Subcutaneous abdominal adipose tissue (tissue), 5 donors: ENCODE data around the gene EPG5.
"Not testable (repeated sequence)": the region's sequence is repeated elsewhere in the genome, so short reads cannot be mapped to it uniquely, and the experiment has no call there.

Source experiments
- H3K27ac ChIP-seq: one replicate; pipeline ENCODE4 v1.7.0; 2013; ENCODE audit warnings: low read depth, mild to moderate bottlenecking, inconsistent platforms, low read length, moderate library complexity
- H3K27me3 ChIP-seq, 5 donors: one replicate each; pipeline ENCODE4 v1.7.0; 2013; ENCODE audit warnings: low read length in 5 of 5, inconsistent platforms in 1 of 5; ENCODE audit not compliant: control insufficient read depth in 5 of 5, insufficient read depth in 4 of 5
- H3K36me3 ChIP-seq, 5 donors: one replicate each; pipeline ENCODE4 v1.7.0; 2013; ENCODE audit warnings: low read length in 5 of 5; ENCODE audit not compliant: control insufficient read depth in 5 of 5, insufficient read depth in 5 of 5
- H3K4me1 ChIP-seq, 5 donors: one replicate each; pipeline ENCODE4 v1.7.0; 2013; ENCODE audit warnings: low read length in 5 of 5, mild to moderate bottlenecking in 3 of 5, moderate library complexity in 1 of 5; ENCODE audit not compliant: control insufficient read depth in 5 of 5, insufficient read depth in 5 of 5
- H3K4me3 ChIP-seq, 5 donors: one replicate each; pipeline ENCODE4 v1.7.0; 2013; ENCODE audit warnings: low read length in 5 of 5, low read depth in 1 of 5
- H3K9ac ChIP-seq, 5 donors: one replicate each; pipeline ENCODE4 v1.7.0; 2013; ENCODE audit warnings: low read length in 5 of 5, mild to moderate bottlenecking in 4 of 5, moderate library complexity in 3 of 5
- H3K9me3 ChIP-seq, 5 donors: one replicate each; pipeline ENCODE4 v1.7.0; 2013; ENCODE audit warnings: low read length in 5 of 5; ENCODE audit not compliant: control insufficient read depth in 5 of 5
- donor health status: healthy.
- donor health status: healthy.
- donor health status: healthy.
- donor health status: healthy.
- donor health status: healthy.

The EPG5 gene

DNA sequence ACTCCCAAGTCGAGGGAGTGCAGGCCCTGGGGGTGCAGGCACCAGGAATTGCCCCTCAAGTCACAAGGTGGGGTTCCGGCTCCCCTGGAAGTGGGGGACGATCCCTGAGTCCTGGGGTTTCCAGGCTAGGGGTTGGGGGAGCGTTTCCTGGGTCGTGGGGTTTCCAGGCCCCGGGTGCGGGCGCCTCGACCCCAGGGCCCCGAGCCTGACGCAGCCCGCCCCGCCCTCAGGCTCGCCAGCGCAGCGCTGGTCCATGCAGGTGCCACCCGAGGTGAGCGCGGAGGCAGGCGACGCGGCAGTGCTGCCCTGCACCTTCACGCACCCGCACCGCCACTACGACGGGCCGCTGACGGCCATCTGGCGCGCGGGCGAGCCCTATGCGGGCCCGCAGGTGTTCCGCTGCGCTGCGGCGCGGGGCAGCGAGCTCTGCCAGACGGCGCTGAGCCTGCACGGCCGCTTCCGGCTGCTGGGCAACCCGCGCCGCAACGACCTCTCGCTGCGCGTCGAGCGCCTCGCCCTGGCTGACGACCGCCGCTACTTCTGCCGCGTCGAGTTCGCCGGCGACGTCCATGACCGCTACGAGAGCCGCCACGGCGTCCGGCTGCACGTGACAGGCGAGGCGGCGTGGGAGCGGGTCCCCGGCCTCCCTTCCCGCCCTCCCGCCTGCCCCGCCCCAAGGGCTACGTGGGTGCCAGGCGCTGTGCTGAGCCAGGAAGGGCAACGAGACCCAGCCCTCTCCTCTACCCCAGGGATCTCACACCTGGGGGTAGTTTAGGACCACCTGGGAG lies 129.7 kb downstream of the EPG5 start:
- Histone ChIP-seq H3K4me1 (peaks cover 0 to 29% (median 20%) of the 10 kb centered on the region in 5 donors), H3K9me3 (no peaks in the 10 kb centered on the region), H3K27ac (no peak overlapping the region), H3K27me3 (peaks cover 11 to 63% (median 48%) of the 10 kb centered on the region in 5 donors), H3K36me3 (no peaks in the 10 kb centered on the region), H3K4me3 (peak overlapping the region; percentile 22 to 63 (median 48)), H3K9ac (no peak overlapping the region)

DNA sequence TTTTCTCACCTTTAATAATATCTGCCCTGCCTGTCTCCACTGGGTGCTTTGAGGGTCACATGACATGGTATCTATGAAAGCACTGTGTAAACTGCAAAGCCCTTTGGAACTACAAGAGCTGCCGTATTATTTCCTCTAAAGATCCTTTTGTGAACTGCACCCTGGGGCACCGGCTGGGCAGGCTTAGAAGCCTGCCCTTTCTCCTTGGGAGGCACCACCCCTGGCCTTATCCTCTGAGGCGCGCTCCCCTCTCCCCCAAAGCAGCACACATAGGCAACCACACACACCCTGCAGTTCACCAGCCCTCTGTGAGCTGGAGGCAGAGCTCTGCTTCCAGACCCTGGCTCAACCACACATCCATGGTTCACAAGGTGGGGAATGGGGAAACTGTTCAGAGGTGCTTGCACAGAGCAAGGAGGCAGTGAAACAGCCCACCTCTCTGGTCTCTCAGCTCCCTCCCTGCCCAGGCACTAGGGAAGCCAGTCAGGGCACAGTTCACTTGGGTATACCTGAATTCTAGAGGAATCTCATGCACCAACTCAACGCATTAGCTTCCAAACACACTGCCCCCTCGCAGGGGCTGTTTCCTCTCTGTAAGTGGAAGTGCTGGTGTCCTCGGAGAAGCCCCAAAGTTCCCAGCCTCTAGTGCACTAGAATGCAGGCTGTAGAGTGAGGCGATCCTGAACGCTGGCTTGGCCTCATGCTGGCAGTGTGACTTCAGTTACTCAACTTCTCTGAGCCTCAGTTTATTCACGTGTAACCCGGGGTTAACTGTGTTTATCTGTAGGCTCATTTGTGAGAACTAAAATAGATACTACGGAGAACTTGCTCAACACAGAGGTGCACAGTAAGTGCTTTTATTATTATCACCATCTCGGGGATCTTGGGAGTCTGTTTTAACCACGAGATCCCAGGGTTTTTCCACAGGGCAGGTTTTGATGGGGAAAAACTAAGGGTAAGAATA lies 130.6 kb downstream of the EPG5 start:
- Histone ChIP-seq H3K9me3 (no peaks in the 10 kb centered on the region), H3K4me1 (peaks cover 0 to 29% (median 20%) of the 10 kb centered on the region in 5 donors), H3K27ac (no peak overlapping the region), H3K9ac (no peak overlapping the region), H3K4me3 (no peak overlapping the region), H3K27me3 (peaks cover 11 to 63% (median 51%) of the 10 kb centered on the region in 5 donors), H3K36me3 (no peaks in the 10 kb centered on the region)

DNA sequence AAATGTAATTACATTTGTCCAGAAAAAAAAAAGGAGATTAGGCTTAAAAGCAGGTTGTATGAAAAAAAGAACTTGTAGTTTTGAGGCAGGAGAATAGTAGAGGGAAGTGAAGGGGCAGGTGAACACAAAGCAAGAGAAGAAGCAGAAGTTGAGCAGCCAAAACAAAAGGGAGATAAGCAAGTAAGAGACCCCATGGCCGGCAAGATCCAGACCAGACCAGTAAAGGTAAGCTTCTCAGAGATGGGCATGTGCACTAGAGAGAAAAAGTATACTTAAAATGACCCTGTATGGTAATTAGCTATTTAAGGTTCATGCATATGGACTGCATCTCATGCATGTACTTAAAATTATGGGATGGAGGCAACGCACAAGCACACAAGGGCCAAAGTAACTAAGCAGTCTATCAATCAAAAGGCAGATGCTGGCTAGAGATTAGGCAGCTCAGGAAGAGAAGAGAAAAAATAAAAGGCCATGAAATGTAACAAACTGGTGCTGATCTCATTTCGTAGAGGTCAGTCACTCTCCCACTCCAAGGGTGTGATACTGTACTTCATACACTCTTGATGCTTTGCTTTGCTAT lies 132.0 kb downstream of the EPG5 start:
- H3K9ac ChIP-seq: no peak overlapping the region
- H3K27me3 ChIP-seq: peaks cover 11 to 56% (median 49%) of the 10 kb centered on the region in 5 donors
- H3K9me3 ChIP-seq: no peaks in the 10 kb centered on the region
- no peaks in the 10 kb centered on the region for H3K36me3 ChIP-seq
- H3K27ac ChIP-seq: no peak overlapping the region
- no peak overlapping the region for H3K4me3 ChIP-seq
- peaks cover 0 to 29% (median 20%) of the 10 kb centered on the region in 5 donors for H3K4me1 ChIP-seq

DNA sequence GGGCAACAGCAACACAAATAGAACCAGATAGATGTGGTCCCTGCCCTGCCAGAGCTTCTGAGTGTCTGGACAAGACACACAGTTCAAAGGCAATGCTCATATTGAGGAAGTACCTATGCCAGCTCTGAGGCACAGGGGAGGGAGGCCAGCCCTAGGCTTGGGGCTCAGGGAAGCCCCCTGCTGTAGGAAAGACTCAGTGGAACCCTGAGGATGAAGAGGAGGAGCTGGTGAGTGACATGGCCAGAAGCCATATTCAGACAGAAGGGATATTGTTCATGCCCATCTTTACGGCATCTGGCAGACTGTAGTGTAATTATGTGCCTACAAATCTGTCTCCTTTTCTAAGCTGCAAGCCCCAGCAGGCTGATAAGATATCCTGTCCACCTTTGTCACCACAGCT lies 132.8 kb downstream of the EPG5 start:
- Histone ChIP-seq H3K27me3 (peaks cover 14 to 52% (median 41%) of the 10 kb centered on the region in 5 donors), H3K4me3 (no peak overlapping the region), H3K9me3 (no peaks in the 10 kb centered on the region), H3K4me1 (peaks cover 0 to 31% (median 20%) of the 10 kb centered on the region in 5 donors), H3K27ac (no peak overlapping the region), H3K9ac (no peak overlapping the region), H3K36me3 (no peaks in the 10 kb centered on the region)

DNA sequence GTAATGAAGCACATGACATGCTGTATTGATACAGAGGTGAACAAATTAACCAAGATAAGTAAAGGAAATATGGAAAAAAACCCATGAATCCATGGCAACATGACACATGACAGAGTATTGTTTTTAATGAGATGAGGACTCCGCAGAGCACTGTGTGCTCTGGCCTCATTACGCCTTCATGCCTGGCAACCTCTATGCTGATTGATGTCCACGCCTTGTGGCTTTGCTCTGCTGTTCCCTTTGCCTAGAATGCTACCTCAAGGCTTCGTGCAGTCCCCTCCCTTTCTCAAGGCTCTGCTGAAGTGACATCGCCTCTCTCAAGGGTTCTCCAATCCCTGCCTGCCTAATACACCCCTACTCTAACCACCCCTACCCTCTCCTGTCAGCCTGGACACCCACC lies 133.3 kb downstream of the EPG5 start:
- Histone ChIP-seq H3K9me3 (no peaks in the 10 kb centered on the region), H3K27me3 (peaks cover 19 to 52% (median 37%) of the 10 kb centered on the region in 5 donors), H3K4me3 (no peak overlapping the region), H3K9ac (no peak overlapping the region), H3K4me1 (peaks cover 0 to 29% (median 18%) of the 10 kb centered on the region in 5 donors), H3K27ac (no peak overlapping the region), H3K36me3 (no peaks in the 10 kb centered on the region)

DNA sequence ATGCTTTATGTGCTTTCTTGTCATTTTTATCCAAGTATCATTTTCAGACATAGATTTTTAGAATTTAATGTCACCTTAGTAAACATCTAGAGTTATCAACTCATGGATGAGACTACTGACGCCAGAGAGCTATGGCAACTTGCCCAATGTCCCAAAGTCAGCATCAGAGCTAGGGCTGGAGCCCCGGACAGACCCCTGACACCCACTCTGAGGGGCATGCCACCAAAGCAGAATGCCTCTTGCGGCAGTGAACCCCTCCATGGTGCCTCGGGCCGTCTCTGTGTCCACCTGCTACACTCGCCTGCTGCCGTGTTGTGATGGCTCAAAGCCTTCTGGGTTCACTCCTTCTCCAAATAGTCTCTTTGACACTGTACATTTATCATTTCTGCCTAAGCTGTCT lies 136.2 kb downstream of the EPG5 start:
- Histone ChIP-seq H3K27me3 (peaks cover 7 to 25% (median 12%) of the 10 kb centered on the region in 5 donors), H3K27ac (no peak overlapping the region), H3K4me1 (peaks cover 0 to 18% (median 13%) of the 10 kb centered on the region in 5 donors), H3K9ac (no peak overlapping the region), H3K36me3 (no peaks in the 10 kb centered on the region), H3K4me3 (no peak overlapping the region), H3K9me3 (no peaks in the 10 kb centered on the region)

DNA sequence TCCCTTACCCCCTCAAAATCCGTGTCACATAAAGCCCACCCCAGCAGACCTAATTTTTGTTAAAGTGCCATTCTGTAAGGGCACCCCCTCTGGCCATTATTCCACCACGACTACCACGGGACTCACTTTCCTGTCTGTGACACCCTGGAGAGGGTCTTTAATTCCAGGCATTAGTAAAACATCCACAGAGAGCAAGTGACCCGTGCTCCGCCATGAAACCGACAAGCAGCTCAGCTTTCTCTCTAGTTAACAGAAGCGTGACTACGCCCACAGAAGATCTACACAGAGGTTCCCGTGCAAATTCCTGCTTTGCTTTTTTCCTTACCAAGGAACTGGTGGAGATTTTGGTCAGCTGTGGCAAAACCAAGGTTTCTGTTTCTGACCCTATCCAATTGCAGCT lies 137.3 kb downstream of the EPG5 start:
- Histone ChIP-seq H3K27me3 (peaks cover 7 to 23% (median 8%) of the 10 kb centered on the region in 5 donors), H3K4me1 (peaks cover 0 to 24% (median 13%) of the 10 kb centered on the region in 5 donors), H3K36me3 (no peaks in the 10 kb centered on the region), H3K9ac (no peak overlapping the region), H3K4me3 (no peak overlapping the region), H3K9me3 (no peaks in the 10 kb centered on the region), H3K27ac (no peak overlapping the region)

DNA sequence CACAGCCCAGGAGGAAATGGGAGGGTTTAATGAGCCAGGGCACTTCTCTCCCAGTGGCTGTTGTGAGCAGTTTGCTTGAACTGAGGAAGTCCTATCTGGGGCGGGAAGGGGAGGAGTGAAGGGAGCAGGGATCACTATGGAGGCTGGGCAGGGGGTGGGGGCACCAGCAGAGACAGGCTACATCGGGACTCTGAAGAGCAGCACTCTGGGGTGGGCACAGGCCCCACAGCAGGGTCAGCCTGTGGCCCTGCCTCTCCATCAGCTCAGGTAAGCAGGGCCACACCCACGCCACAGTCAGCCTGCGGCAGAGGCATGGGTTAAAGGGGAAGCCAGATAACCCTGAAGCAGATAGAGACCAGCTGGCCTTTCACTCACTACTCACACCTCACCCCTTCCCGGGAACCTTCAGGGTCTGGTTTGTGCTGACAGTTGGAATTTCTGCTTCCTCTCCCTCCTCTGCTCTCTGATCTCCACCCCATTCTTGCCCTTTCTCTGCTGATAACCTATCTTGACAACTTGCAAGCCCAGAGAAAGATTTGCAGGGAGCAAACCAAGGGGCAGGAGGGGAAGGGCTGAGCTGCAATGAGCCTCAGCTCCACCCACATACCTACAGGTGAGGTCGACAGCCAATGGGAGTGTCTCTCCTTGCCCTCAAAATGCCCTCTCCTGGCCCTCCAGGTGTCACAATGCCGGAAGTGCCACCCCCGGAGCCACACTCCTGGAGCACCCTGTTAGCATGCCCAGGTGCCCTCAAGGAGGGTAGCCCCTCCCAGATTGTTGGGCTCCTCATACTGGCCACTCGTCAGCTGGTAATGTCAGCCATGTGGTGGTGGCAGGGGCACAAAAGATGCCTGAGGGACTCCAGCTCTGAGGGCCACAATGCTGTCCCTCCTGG lies 138.0 kb downstream of the EPG5 start:
- Histone ChIP-seq H3K27me3 (peaks cover 3 to 22% (median 8%) of the 10 kb centered on the region in 5 donors), H3K27ac (no peak overlapping the region), H3K9me3 (no peaks in the 10 kb centered on the region), H3K4me1 (peaks cover 0 to 24% (median 13%) of the 10 kb centered on the region in 5 donors), H3K4me3 (peak overlapping the region in 3 of 5 donors; percentile 2 to 44 (median 10)), H3K9ac (no peak overlapping the region), H3K36me3 (no peaks in the 10 kb centered on the region)

DNA sequence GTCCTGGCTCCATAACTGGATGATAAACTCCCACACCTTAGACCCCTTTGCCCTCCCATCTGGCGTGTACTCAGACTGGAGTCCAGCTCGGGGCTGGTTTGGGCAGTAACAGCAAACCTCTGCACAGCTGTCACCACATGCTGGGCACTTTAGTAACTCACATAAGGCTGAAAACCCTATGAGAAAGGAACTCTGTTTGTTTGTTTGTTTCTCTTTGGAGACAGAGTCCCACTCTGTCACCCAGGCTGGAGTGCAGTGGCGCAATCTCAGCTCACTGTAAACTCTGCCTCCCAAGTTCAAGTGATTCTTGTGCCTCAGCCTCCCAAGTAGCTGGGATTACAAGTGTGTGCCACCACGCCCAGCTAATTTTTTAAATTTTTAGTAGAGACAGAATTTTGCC lies 140.4 kb downstream of the EPG5 start:
- not testable (repeated sequence) for H3K9ac ChIP-seq, H3K27ac ChIP-seq, H3K9me3 ChIP-seq, H3K36me3 ChIP-seq, H3K4me3 ChIP-seq
- Histone ChIP-seq H3K27me3 (peaks cover 0 to 11% (median 8%) of the 10 kb centered on the region in 5 donors), H3K4me1 (peaks cover 0 to 24% (median 13%) of the 10 kb centered on the region in 5 donors)
